ENCODE results near the gene KLF7.
"Not testable (repeated sequence)": the region's sequence is repeated elsewhere in the genome, so short reads cannot be mapped to it uniquely, and the experiment has no call there.

KLF7 gene

DNA sequence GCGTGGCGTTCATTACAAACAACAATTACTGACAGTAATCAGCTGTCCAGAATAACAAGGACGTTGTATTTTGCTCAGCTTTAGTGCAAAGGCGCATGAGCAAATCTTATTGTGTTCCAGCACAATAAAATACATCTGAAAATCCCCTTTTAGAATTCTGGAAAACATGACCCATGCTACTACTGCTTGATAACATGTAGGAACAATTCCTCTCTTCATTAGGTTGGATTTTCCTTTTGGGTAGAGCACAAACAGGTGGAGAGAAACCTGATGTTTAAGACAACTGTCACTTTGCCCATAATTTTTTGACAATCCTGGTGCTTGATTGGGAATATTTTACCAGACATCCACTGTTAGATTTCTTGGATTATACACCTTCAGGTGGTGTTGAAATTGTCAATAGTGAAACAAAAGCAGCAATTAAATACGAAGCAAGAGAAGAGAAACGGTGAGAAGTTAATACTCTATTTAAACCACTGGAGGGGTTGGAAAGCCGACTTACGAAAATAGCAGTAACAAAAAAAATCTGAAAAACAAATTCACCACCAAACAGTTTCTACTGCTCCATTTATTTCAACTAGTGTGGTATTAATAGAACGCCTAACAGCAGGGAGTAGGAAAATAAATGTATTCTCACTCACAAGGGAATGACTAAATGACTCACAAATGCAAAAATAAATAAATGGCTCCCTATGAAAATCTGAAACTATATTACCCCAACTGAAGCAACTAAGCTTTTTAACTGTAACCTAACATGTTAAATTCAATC lies 123.8 kb downstream of the KLF7 start:
- no peak for FAIRE-seq
- no peak for DNase-seq (ENCODE audit: insufficient read length, low spot score)
- TF ChIP-seq CTCF (IDR thresholded peaks at IDR 0.05; ENCODE audit: insufficient read depth, missing control alignments): no peak

- DNase-seq (ENCODE audit: insufficient read length, low spot score) (no peak), FAIRE-seq (no peak)
- TF ChIP-seq CTCF (IDR thresholded peaks at IDR 0.05; ENCODE audit: insufficient read depth, missing control alignments): no peak
Measured at GRCh38 chr2:207041279-207041678, 124.5 kb downstream of the KLF7 start.

- no peak for TF ChIP-seq CTCF (IDR thresholded peaks at IDR 0.05; ENCODE audit: insufficient read depth, missing control alignments)
- DNase-seq (ENCODE audit: insufficient read length, low spot score): no peak
- no peak for FAIRE-seq
Measured at GRCh38 chr2:207040696-207041095, 125.1 kb downstream of the KLF7 start.

GRCh38 chr2:207039225-207039624 lies 126.5 kb downstream of the KLF7 start:
- DNase-seq (ENCODE audit: insufficient read length, low spot score) (no peak), FAIRE-seq (no peak)
- no peak for TF ChIP-seq CTCF (IDR thresholded peaks at IDR 0.05; ENCODE audit: insufficient read depth, missing control alignments)

DNA sequence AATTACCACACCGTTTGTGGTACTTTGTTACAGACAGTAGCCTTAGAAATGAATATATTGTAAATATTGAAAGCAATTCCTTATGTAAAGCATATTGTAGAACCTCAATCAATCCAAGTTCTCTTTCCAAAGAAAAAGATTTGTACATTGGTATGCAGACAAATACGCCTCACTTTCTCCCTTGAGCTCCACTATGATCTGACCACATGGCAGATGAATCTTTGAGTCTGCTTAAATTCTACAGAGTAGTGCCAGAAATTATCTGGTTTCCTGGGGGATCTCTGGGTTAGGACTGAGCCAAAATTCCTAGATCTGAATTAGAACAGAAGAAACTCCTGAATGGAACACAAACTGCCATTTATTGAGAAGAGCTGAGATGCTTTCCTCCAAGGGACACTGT lies 127.4 kb downstream of the KLF7 start:
- FAIRE-seq (no peak), DNase-seq (ENCODE audit: insufficient read length, low spot score) (no peak)
- no peak for TF ChIP-seq CTCF (IDR thresholded peaks at IDR 0.05; ENCODE audit: insufficient read depth, missing control alignments)

DNA sequence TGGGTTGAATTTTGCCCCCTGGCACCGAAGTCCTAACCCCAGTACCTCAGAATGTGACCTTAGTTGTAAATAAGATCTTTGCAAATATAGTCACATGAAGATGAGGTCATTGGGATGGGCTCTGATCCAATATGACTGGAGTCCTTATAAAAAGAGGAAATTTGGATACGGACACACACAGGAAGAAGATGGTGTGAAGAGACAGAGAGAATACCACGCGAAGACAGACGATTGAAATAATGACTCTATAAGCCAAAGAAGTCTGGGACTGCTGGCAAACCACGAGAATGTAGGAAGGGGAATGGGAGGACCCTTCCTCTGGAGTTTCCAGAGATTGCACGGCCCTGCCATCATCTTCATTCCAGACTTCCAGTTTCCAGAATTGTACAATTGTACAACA lies 127.9 kb downstream of the KLF7 start:
- DNase-seq (ENCODE audit: insufficient read length, low spot score) (no peak), FAIRE-seq (no peak)
- no peak for TF ChIP-seq CTCF (IDR thresholded peaks at IDR 0.05; ENCODE audit: insufficient read depth, missing control alignments)

- not testable (repeated sequence) for FAIRE-seq; DNase-seq (ENCODE audit: insufficient read length, low spot score)
Measured at GRCh38 chr2:207037023-207037422, 128.7 kb downstream of the KLF7 start.
